ENCODE measurements around the gene KCNC1.
A peak's percentile ranks its signal among the peaks of the same experiment; 100 is the strongest.

DNA sequence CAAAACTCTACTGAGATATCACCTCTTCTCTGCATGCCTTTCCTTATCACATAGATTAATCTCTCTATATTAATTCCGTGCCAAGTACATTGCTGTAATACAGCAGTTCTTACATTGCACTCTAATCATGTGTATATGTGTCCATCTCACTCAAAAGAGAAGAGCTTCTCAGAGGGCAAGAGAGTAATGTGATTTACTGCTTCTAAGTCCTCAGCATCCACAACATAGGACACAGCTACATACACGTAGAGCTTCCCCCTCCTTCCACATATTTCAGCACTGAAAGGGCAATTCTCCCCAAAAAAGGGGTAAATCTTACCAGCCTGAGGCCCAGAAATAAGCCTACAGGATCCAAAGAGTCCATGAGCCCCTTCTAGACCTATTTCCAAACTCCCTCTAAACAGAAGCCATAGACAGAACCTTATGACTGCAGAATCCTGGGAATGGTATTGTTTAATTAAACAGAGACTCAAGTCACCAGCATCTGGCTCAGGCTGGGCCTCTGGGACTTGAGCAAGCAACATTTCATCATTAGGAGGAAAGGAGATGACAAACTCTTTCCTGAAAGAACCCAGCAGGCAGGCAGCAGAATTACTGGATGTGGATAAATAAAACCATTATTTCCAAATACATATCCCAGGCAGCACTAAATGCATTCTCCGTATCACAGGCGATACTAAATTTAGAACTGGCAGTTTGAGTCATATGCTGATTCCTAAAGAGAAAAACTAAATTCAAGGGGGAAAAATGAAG, 87.2 kb downstream of the KCNC1 start:
- TF ChIP-seq, protein P1, sequence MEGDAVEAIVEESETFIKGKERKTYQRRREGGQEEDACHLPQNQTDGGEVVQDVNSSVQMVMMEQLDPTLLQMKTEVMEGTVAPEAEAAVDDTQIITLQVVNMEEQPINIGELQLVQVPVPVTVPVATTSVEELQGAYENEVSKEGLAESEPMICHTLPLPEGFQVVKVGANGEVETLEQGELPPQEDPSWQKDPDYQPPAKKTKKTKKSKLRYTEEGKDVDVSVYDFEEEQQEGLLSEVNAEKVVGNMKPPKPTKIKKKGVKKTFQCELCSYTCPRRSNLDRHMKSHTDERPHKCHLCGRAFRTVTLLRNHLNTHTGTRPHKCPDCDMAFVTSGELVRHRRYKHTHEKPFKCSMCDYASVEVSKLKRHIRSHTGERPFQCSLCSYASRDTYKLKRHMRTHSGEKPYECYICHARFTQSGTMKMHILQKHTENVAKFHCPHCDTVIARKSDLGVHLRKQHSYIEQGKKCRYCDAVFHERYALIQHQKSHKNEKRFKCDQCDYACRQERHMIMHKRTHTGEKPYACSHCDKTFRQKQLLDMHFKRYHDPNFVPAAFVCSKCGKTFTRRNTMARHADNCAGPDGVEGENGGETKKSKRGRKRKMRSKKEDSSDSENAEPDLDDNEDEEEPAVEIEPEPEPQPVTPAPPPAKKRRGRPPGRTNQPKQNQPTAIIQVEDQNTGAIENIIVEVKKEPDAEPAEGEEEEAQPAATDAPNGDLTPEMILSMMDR (IDR thresholded peaks at IDR 0.05) = no peak
- no peak for TF ChIP-seq POLR2A (IDR thresholded peaks at IDR 0.05; ENCODE audit: low read depth)
- peak in 1 of 2 donors; percentile 63 for TF ChIP-seq POLR2AphosphoS5 (IDR thresholded peaks at IDR 0.05)

All from esophagus muscularis mucosa (tissue), 3 donors.